Measurements from ENCODE around the gene ZBTB49.

The ZBTB49 gene

DNA sequence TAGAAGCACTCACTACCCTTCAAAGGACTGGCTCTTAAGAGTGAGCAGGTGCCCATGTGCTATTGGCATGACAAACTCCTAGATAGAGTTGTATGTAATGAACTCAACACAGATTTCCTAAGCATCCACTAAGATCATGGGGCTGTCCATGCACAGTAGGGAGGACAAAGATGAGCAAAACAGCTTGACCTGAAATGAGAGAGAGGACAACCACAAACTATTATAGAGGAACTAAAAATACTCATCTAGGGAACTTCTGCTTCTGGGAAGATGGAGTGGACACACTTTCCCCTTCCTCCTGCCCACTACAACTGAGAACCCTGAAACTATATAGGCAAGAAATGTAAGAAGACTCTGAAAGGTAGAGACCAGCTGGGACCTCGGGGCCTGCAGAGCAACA is 21.3 kb upstream of the ZBTB49 start:
- H3K4me3 ChIP-seq (ENCODE audit: low read depth, low read length) = no peak overlapping the region
- TF ChIP-seq, protein P1, sequence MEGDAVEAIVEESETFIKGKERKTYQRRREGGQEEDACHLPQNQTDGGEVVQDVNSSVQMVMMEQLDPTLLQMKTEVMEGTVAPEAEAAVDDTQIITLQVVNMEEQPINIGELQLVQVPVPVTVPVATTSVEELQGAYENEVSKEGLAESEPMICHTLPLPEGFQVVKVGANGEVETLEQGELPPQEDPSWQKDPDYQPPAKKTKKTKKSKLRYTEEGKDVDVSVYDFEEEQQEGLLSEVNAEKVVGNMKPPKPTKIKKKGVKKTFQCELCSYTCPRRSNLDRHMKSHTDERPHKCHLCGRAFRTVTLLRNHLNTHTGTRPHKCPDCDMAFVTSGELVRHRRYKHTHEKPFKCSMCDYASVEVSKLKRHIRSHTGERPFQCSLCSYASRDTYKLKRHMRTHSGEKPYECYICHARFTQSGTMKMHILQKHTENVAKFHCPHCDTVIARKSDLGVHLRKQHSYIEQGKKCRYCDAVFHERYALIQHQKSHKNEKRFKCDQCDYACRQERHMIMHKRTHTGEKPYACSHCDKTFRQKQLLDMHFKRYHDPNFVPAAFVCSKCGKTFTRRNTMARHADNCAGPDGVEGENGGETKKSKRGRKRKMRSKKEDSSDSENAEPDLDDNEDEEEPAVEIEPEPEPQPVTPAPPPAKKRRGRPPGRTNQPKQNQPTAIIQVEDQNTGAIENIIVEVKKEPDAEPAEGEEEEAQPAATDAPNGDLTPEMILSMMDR (IDR thresholded peaks at IDR 0.05; ENCODE audit: low read depth, low read length) = no peak

DNA sequence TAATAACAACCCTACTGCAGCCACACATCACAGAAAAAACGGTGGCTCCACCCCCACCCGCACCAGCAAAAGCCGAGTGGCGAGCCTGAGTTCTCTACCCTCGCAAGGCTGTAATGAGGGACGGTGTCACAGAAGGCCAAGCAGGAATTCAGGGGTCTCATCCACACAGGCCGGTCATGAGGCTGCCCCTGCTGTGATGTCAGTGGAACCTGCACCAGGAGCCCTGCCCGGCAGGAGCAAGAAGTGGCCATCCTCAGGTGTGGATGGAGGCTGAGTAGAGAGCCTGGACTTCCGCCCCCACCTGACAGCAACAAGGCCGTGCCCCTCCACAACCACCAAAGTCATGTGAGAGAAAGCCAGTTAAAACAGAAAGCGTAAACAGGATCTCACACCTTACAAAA is 20.7 kb upstream of the ZBTB49 start:
- H3K4me3 ChIP-seq (ENCODE audit: low read depth, low read length) = no peak overlapping the region
- TF ChIP-seq, protein P1 (IDR thresholded peaks at IDR 0.05; ENCODE audit: low read depth, low read length) = no peak

DNA sequence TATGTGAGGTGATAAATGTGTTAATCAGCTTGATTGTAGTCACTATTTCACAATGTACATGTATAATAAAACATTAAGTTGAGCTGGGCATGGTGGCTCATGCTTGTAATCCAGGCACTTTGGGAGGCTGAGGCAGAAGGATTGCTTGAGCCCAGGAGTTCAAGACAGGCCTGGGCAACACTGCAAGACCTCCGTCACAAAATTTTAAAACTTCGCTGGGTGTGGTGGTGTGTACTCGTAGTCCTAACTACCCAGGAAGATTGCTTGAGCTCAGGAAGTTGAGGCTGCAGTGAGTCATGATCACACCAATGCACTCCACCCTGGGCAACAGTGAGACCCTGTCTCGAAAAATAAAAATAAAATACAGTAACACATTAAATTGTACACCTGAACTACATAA is 20.2 kb upstream of the ZBTB49 start:
- TF ChIP-seq, protein P1 (IDR thresholded peaks at IDR 0.05; ENCODE audit: low read depth, low read length) = no peak
- no peak overlapping the region for H3K4me3 ChIP-seq (ENCODE audit: low read depth, low read length)

DNA sequence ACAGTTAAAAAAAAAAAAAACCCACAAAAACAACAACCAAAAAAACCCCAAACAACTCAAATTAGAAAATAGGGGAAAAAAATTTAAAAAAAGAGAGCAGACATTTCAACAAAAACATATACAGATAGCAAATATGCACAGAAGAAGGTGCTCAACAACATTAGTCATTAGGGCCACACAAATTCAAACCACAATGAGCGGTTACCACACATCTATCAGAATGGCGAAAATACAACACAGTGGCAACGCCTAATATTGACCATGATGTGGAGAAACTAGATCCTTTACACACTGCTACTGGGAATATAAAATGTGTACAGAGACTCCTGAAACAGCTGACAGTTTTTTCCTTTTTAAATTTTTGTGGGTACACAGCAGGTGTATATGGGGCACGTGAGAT is 19.5 kb upstream of the ZBTB49 start:
- H3K4me3 ChIP-seq (ENCODE audit: low read depth, low read length) = no peak overlapping the region
- TF ChIP-seq, protein P1 (IDR thresholded peaks at IDR 0.05; ENCODE audit: low read depth, low read length) = no peak

DNA sequence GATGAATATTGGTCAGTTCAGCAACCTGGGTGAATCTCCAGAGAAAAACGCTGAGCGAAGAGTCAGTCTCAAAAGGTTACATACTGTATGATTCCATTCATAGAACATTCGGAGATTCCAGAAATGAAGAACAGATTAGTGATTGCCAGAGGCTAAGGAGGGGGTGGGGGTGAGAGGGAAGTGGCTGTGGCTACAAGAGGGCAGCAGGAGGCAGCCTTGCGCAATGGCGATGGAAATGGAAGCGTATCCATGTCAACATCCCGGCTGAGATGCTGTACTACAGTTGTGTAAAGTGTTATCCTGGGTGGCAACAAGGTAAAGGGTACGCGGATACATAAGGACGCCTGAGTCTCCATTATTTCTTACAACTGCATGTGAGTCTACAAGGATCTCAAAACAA is 18.1 kb upstream of the ZBTB49 start:
- TF ChIP-seq, protein P1 (IDR thresholded peaks at IDR 0.05; ENCODE audit: low read depth, low read length) = no peak

DNA sequence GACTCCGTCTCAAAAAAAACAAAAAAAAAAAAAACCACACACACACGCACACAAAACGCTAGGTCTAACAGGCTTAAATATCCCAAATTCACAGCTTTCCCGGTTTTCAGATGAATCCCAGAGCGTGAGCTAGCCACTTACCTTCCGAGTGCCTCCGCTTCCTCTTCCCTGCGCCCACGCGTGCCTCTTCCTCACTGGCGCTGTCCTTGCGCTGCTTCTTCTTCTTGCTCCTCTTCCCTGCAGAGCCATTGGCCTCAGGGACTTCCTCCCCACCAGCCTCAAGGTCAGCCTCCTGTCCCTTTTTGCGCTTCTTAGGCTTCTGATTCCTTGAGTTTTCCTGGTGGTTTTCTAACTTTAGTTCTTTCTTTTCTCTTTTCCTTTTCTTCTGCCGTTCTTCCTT is 15.8 kb upstream of the ZBTB49 start:
- TF ChIP-seq, protein P1 (IDR thresholded peaks at IDR 0.05; ENCODE audit: low read depth, low read length) = no peak
- H3K4me3 ChIP-seq (ENCODE audit: low read depth, low read length) = no peak overlapping the region

More for the DNA sequence above, 18.1 kb upstream of the ZBTB49 start:
- H3K4me3 ChIP-seq (ENCODE audit: low read depth, low read length) = no peak overlapping the region

DNA sequence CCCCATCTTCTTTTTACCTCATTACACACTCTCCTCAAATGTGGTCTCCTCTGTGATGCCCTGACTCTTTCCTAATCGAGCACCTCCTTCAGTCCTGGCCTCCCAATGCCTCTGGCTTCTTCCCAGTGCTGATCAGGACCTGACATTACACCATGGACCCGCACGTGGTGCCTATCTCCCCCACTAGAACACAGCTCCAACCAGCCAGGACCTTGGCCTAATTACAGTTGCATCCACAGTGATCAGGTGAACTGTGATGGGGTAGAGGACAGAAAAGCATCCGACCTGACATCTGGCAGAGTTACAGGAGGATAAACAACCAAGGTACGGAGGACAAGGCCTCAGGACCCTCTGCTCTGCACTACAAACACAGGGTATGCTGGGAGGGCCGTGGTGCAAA is 12.5 kb upstream of the ZBTB49 start:
- TF ChIP-seq, protein P1 (IDR thresholded peaks at IDR 0.05; ENCODE audit: low read depth, low read length) = no peak
- H3K4me3 ChIP-seq (ENCODE audit: low read depth, low read length) = no peak overlapping the region
